Kidney epithelial cell (primary cell): ENCODE data around the gene MZB1. TPM values are rescaled to one million over a fixed set of nuclear protein-coding genes. Genes with fewer than 3 reads are reported as not detected.
"Not testable (repeated sequence)": the region's sequence is repeated elsewhere in the genome, so short reads cannot be mapped to it uniquely, and the experiment has no call there.

Experiments used
- DNase-seq: peaks from one replicate; pipeline ENCODE4 v3.0.0-alpha.2; 2010; ENCODE audit warnings: low read depth
- H3K27me3 ChIP-seq: 2 replicates; pipeline ENCODE4 v1.6.0; 2011; ENCODE audit warnings: low read length; ENCODE audit not compliant: control insufficient read depth, insufficient read depth
- H3K36me3 ChIP-seq: 2 replicates; pipeline ENCODE4 v1.5.1; 2011; ENCODE audit warnings: low read length; ENCODE audit not compliant: control insufficient read depth, insufficient read depth
- H3K4me3 ChIP-seq: 2 replicates; pipeline ENCODE4 v1.5.1; 2011; ENCODE audit warnings: low read depth, mild to moderate bottlenecking, control low read depth, low read length
- total RNA-seq: library from RNA; depleted of rRNA; stranded (reverse); fragments of >200 nt; gene quantifications from 2 replicates; pipeline ENCODE4 v1.2.3, GENCODE V29; 2015
- TF ChIP-seq, protein P1 (sequence below): IDR thresholded peaks from 2 replicates; pipeline ENCODE4 v1.5.1; 2011; ENCODE audit warnings: mild to moderate bottlenecking, moderate library complexity, low read length, control low read depth, inconsistent platforms; ENCODE audit not compliant: insufficient read depth, poor library complexity, severe bottlenecking

Gene MZB1
- total RNA-seq, 1 donor from 2014 or later: not detected

DNA sequence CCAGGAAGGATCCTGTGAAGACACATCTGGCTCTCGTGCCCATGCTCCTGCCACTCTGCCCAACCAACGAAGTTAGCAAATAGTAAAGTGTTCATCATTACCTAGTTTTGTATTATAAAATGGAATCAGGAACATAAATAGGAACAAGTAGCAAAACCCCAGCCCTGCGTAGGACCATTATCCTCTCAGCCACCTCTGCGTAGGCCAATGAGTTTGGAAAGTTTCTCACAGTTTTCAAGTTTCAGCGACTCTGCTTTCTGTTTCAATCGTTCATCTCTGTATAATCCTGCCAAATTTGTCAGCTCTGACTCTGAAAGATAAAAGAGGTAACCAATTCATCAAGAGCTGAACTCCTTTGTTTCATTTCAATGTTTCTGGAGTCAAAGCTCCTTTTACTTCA lies 24.2 kb upstream of the MZB1 start:
- no peak for DNase-seq
- TF ChIP-seq, protein P1, sequence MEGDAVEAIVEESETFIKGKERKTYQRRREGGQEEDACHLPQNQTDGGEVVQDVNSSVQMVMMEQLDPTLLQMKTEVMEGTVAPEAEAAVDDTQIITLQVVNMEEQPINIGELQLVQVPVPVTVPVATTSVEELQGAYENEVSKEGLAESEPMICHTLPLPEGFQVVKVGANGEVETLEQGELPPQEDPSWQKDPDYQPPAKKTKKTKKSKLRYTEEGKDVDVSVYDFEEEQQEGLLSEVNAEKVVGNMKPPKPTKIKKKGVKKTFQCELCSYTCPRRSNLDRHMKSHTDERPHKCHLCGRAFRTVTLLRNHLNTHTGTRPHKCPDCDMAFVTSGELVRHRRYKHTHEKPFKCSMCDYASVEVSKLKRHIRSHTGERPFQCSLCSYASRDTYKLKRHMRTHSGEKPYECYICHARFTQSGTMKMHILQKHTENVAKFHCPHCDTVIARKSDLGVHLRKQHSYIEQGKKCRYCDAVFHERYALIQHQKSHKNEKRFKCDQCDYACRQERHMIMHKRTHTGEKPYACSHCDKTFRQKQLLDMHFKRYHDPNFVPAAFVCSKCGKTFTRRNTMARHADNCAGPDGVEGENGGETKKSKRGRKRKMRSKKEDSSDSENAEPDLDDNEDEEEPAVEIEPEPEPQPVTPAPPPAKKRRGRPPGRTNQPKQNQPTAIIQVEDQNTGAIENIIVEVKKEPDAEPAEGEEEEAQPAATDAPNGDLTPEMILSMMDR: no peak
- Histone ChIP-seq H3K4me3 (no peak overlapping the region), H3K27me3 (no peaks in the 10 kb centered on the region), H3K36me3 (no peaks in the 10 kb centered on the region)

DNA sequence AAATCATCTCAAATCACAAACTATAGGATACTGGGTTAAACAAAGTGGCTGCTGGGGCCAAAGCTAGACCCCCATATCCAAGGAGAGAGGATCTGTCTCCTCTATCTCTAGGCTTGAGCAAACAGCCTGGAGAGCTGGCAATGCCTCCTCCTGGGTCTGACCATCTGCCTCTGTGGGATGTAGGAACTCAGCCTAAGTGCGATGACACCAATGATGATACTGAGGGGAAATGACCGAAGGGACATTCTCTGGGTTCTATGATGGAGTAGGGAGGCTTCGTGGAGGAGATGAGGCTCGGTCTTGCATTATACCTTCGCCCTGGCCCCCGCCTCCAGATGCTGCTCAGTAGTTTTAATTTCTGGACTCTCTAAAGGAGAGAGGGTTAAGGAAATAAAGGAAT lies 23.4 kb upstream of the MZB1 start:
- no peaks in the 10 kb centered on the region for H3K27me3 ChIP-seq
- H3K36me3 ChIP-seq: no peaks in the 10 kb centered on the region
- DNase-seq: no peak
- TF ChIP-seq, protein P1: no peak
- no peak overlapping the region for H3K4me3 ChIP-seq

DNA sequence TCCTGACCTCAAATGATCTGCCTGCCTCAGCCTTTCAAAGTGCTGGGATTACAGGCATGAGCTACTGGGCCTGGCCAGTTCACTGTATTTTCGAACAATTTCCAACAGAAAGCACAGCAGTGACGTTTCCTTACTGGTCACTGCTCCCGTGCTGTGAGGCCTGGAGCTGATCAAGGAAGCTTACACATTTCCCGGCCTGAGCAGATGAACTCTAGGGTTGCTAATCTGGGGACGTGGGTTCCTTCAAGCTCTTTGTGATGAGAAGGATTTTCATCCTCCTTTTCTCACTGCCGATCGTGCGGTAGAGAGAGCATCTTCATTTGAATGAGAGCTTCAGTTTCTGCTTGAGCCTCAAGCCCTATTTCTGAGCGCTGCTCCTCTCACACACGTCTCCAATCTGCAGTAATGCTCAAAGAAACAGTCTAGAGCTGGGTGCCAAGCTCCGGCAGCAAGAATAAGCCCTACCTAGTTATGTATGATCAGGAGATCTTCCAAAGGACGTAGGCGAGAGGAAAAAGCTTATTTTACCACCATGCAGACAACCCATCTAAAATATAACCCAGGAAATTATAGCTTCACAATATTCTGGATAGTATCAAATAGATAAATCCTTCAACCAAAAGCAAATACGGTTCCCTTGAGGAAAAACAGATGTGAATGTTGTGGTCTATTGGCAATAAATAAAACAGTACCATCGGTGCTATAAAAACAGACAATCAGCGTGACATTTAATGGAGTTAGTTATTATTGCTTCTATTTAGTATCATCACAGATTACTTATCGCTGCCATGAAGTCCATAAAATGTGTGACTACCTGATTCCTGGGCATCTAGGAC lies 21.5 kb upstream of the MZB1 start:
- Histone ChIP-seq H3K27me3 (no peaks in the 10 kb centered on the region), H3K4me3 (no peak overlapping the region), H3K36me3 (no peaks in the 10 kb centered on the region)
- TF ChIP-seq, protein P1: no peak
- DNase-seq: no peak

DNA sequence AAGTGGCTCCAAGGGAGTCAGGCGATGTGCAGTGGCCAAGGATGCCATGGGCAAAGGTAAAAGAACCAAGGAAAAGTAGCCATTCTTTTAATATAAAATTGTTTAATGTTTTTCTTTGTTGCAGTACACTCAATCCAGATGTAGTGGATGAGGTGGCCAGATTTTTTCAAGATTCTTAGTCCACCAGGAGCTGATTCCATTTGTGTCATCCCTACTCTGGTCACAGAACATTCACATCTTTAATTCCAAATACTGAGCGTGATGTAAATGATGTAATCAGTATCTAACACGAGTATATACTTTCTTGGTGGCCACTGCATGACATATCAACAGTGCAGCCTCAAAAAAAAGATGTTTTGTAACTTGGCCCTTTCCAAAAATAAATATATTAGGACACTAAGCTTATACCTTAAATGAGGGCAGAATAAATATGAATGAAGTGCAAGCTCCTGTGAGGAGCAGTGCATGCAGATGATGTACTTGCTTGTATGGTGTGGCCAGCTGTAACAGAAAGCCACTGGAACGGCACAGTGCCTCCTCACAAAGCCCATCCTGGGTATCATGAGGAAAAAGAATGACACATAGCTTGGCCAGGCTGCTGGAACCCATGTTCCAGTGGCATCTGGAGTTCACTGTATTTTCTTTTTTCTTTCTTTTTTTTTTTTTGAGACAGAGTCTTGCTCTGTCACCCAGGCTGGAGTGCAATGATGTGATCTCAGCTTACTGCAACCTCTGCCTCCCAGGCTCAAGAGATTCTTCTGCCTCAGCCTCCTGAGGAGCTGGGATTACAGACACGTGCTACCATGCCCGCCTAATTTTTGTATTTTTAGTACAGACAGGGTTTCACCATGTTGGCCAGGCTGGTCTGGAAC lies 20.6 kb upstream of the MZB1 start:
- TF ChIP-seq, protein P1: no peak
- DNase-seq: no peak

DNA sequence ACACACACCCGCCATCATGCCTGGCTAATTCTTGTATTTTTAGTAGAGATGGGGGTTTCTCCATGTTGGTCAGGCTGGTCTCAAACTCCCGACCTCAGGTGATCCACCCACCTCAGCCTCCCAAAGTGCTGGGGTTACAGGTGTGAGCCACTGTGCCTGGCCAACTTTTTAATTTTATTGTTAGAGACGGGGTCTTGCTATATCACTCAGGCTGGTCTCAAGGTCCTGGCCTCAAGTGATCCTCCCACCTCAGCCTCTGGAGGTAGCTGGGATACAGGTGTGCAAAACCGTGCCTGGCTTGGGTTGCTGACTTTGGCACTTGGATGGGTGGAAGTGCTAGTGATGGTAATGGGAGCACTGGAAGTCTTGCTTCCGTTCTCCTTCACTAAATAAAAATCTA lies 19.4 kb upstream of the MZB1 start:
- not testable (repeated sequence) for H3K27me3 ChIP-seq, H3K36me3 ChIP-seq, DNase-seq, H3K4me3 ChIP-seq

More for the DNA sequence above, 20.6 kb upstream of the MZB1 start:
- Histone ChIP-seq H3K4me3 (no peak overlapping the region), H3K36me3 (no peaks in the 10 kb centered on the region), H3K27me3 (no peaks in the 10 kb centered on the region)

DNA sequence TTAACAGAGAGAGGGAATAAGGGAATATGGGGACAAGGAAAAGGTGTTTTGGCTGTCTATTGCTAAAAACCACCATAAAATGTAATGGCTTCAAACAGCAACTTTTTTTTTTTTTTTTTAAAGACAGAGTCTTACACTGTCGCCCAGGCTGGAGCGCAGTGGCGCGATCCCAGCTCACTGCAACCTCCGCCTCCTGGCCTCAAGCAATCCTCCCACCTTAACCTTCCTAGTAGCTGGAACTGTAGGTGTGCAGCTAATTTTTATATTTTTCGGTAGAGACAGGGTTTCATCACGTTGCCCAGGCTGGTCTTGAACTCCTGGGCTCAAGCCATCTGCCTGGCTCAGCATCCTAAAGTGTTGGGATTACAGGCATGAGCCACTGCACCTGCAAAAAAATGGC lies 18.5 kb upstream of the MZB1 start:
- no peaks in the 10 kb centered on the region for H3K27me3 ChIP-seq
- no peaks in the 10 kb centered on the region for H3K36me3 ChIP-seq
- DNase-seq: no peak
- H3K4me3 ChIP-seq: no peak overlapping the region
- TF ChIP-seq, protein P1: no peak
